ENCODE data around the gene EPSTI1. TPM values are rescaled to one million over a fixed set of nuclear protein-coding genes. Genes with fewer than 3 reads are reported as not detected.

The EPSTI1 gene
- polyA plus RNA-seq, 1 donor from 2014 or later = not detected

GRCh38 chr13:43036351-43037250 is 44.6 kb upstream of the EPSTI1 start:
- Histone ChIP-seq H3K36me3 (ENCODE audit: insufficient read depth, low read length) (no peaks in the 10 kb centered on the region), H2AFZ (ENCODE audit: low read depth, low read length) (no peak overlapping the region), H3K79me2 (replicated peaks; ENCODE audit: insufficient read depth, low read length) (no peaks in the 10 kb centered on the region), H3K9me2 (ENCODE audit: insufficient read depth, low read length) (no peaks in the 10 kb centered on the region), H3K27me3 (ENCODE audit: insufficient read depth, low read depth, low read length) (no peaks in the 10 kb centered on the region), H3K9me3 (ENCODE audit: low read length) (no peaks in the 10 kb centered on the region), H3K4me2 (ENCODE audit: low read length) (no peak overlapping the region), H4K20me1 (ENCODE audit: insufficient read depth) (no peaks in the 10 kb centered on the region), H3K27ac (ENCODE audit: low read length) (no peak overlapping the region), H3F3A (ENCODE audit: insufficient read depth, low read length, poor library complexity, severe bottlenecking) (no peaks in the 10 kb centered on the region), H3K4me3 (ENCODE audit: low read length) (no peak overlapping the region), H3K9ac (ENCODE audit: low read length) (no peak overlapping the region)
- TF ChIP-seq TAF1 (IDR thresholded peaks at IDR 0.05; ENCODE audit: low read depth) (no peak), EP300 (conservative IDR thresholded peaks at IDR 0.05; ENCODE audit: poor library complexity, severe bottlenecking) (no peak), CTCF (IDR thresholded peaks at IDR 0.05; ENCODE audit: poor library complexity, severe bottlenecking) (no peak), RAD21 (conservative IDR thresholded peaks at IDR 0.05) (no peak), MXI1 (conservative IDR thresholded peaks at IDR 0.05; ENCODE audit: poor library complexity, severe bottlenecking) (no peak), POLR2AphosphoS5 (IDR thresholded peaks at IDR 0.05) (no peak), REST (IDR thresholded peaks at IDR 0.05; ENCODE audit: borderline replicate concordance) (no peak), EZH2 (IDR thresholded peaks at IDR 0.05; ENCODE audit: borderline replicate concordance, insufficient read depth, low read length, poor library complexity, severe bottlenecking) (no peak), SMC3 (conservative IDR thresholded peaks at IDR 0.05; ENCODE audit: poor library complexity) (no peak)

GRCh38 chr13:43033038-43033437 is 41.0 kb upstream of the EPSTI1 start:
- Histone ChIP-seq H3K27me3 (ENCODE audit: insufficient read depth, low read depth, low read length) (no peaks in the 10 kb centered on the region), H3K9me2 (ENCODE audit: insufficient read depth, low read length) (no peaks in the 10 kb centered on the region), H3K9me3 (ENCODE audit: low read length) (no peaks in the 10 kb centered on the region), H3K79me2 (replicated peaks; ENCODE audit: insufficient read depth, low read length) (no peaks in the 10 kb centered on the region), H4K20me1 (ENCODE audit: insufficient read depth) (no peaks in the 10 kb centered on the region), H3K27ac (ENCODE audit: low read length) (no peak overlapping the region), H3K4me2 (ENCODE audit: low read length) (no peak overlapping the region), H3F3A (ENCODE audit: insufficient read depth, low read length, poor library complexity, severe bottlenecking) (no peaks in the 10 kb centered on the region), H3K36me3 (ENCODE audit: insufficient read depth, low read length) (no peaks in the 10 kb centered on the region), H3K4me3 (ENCODE audit: low read length) (no peak overlapping the region), H3K9ac (ENCODE audit: low read length) (no peak overlapping the region), H2AFZ (ENCODE audit: low read depth, low read length) (no peak overlapping the region)
- no peak for TF ChIP-seq MXI1 (conservative IDR thresholded peaks at IDR 0.05; ENCODE audit: poor library complexity, severe bottlenecking)
- TF ChIP-seq POLR2AphosphoS5 (IDR thresholded peaks at IDR 0.05) = no peak
- no peak for TF ChIP-seq RAD21 (conservative IDR thresholded peaks at IDR 0.05)
- TF ChIP-seq TAF1 (IDR thresholded peaks at IDR 0.05; ENCODE audit: low read depth) = no peak
- no peak for TF ChIP-seq EP300 (conservative IDR thresholded peaks at IDR 0.05; ENCODE audit: poor library complexity, severe bottlenecking)
